Endothelial cell (in vitro differentiated cells): ENCODE data around the gene S100A3. TPM values are rescaled to one million over a fixed set of nuclear protein-coding genes. Genes with fewer than 3 reads are reported as not detected.

Source experiments
- DNase-seq: peaks from one replicate; pipeline ENCODE4 v3.0.0; 2021; ENCODE audit warnings: low spot score
- H3K27ac Mint-ChIP-seq: one replicate; pipeline ENCODE4 v1.8.0; 2021; ENCODE audit warnings: mixed read lengths, inconsistent platforms; ENCODE audit not compliant: unreplicated experiment
- H3K27me3 Mint-ChIP-seq: one replicate; pipeline ENCODE4 v1.8.0; 2021; ENCODE audit warnings: mild to moderate bottlenecking, moderate library complexity, mixed read lengths, inconsistent platforms; ENCODE audit not compliant: unreplicated experiment
- H3K36me3 Mint-ChIP-seq: one replicate; pipeline ENCODE4 v1.8.0; 2021; ENCODE audit warnings: mild to moderate bottlenecking, low read depth, mixed read lengths, inconsistent platforms; ENCODE audit not compliant: unreplicated experiment
- H3K4me1 Mint-ChIP-seq: one replicate; pipeline ENCODE4 v1.8.0; 2021; ENCODE audit warnings: mild to moderate bottlenecking, mixed read lengths, inconsistent platforms; ENCODE audit not compliant: unreplicated experiment
- H3K4me3 Mint-ChIP-seq: one replicate; pipeline ENCODE4 v1.8.0; 2021; ENCODE audit warnings: mild to moderate bottlenecking, mixed read lengths, inconsistent platforms; ENCODE audit not compliant: unreplicated experiment
- H3K9me3 Mint-ChIP-seq: one replicate; pipeline ENCODE4 v1.8.0; 2021; ENCODE audit warnings: mixed read lengths, inconsistent platforms; ENCODE audit not compliant: unreplicated experiment
- total RNA-seq: library from RNA; stranded (reverse); fragmentation: NEBNext Ultra II Directional; extraction: Animal tissue kit (Norgen Biotek cat#: 25700); gene quantifications from one replicate; pipeline ENCODE4 v1.2.1, GENCODE V29; 2021; ENCODE audit not compliant: unreplicated experiment
- TF ChIP-seq, protein P1 (sequence below): fragments of 200-600 bp; sonication (generic); IDR thresholded peaks from one replicate; pipeline ENCODE4 v1.5.0; 2021; ENCODE audit warnings: antibody characterized with exemption; ENCODE audit not compliant: unreplicated experiment

The S100A3 gene
- total RNA-seq, 1 donor from 2014 or later: not detected

DNA sequence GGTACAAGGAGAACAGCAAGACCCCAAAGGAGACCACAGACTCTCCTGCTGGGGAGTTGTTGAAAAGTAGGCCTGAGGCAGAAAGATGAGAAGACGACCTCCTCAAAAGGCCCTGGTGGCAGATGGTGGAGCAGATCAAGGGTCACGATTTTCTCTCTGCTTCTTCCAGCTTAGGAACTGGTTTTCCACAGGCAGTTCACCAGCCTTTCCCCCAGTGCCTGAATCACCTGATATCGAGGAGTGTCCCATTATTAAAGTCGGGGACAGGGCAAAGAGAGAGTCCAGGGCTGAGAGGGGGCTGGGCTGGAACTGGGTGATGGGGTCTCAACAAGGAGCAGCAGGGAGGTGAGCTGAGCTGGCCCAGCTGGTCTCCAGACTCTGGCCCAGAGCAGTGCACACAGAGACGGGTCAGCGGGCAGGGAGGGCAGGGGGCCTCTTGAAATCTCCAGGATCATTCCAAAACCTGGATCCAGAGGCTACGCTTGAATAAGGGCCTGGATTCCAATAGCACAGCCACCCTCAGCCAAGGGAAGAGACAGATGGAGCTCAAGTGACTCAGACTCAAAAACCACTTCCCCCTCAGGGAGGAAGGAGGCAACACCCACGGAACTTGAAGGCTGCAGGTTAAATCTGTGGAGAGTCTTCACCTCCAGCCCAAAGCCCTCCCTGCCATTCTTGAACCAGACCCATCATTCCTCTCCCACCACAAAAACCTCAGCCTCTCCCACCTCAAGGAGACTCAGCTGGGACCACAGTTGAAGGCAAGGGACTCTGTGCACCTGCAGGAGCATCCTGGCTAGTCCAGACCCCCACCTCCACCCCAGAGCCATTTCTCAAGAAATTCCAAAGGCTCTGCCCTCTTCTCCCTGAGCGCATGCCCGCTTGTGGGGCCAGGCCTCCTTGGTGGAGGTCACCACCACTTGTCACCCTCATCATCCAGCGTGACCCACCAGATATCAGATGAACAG lies 8.4 kb downstream of the S100A3 start, which contains the start of gene S100A5:
S100A5 (minus strand) TSS at position 541 of the 968 bp plus-strand sequence. CDS start 743 bp downstream, outside the sequence.
- no peaks in the 10 kb centered on the region for H3K9me3 Mint-ChIP-seq
- peaks cover 22% of the 10 kb centered on the region for H3K4me1 Mint-ChIP-seq
- DNase-seq: no peak
- TF ChIP-seq, protein P1, sequence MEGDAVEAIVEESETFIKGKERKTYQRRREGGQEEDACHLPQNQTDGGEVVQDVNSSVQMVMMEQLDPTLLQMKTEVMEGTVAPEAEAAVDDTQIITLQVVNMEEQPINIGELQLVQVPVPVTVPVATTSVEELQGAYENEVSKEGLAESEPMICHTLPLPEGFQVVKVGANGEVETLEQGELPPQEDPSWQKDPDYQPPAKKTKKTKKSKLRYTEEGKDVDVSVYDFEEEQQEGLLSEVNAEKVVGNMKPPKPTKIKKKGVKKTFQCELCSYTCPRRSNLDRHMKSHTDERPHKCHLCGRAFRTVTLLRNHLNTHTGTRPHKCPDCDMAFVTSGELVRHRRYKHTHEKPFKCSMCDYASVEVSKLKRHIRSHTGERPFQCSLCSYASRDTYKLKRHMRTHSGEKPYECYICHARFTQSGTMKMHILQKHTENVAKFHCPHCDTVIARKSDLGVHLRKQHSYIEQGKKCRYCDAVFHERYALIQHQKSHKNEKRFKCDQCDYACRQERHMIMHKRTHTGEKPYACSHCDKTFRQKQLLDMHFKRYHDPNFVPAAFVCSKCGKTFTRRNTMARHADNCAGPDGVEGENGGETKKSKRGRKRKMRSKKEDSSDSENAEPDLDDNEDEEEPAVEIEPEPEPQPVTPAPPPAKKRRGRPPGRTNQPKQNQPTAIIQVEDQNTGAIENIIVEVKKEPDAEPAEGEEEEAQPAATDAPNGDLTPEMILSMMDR: no peak
- H3K27me3 Mint-ChIP-seq: peaks cover 13% of the 10 kb centered on the region
- H3K27ac Mint-ChIP-seq: no peak within 1 kb of the TSS
- H3K36me3 Mint-ChIP-seq: no peaks in the 10 kb centered on the region
- H3K4me3 Mint-ChIP-seq: no peak within 1 kb of the TSS

DNA sequence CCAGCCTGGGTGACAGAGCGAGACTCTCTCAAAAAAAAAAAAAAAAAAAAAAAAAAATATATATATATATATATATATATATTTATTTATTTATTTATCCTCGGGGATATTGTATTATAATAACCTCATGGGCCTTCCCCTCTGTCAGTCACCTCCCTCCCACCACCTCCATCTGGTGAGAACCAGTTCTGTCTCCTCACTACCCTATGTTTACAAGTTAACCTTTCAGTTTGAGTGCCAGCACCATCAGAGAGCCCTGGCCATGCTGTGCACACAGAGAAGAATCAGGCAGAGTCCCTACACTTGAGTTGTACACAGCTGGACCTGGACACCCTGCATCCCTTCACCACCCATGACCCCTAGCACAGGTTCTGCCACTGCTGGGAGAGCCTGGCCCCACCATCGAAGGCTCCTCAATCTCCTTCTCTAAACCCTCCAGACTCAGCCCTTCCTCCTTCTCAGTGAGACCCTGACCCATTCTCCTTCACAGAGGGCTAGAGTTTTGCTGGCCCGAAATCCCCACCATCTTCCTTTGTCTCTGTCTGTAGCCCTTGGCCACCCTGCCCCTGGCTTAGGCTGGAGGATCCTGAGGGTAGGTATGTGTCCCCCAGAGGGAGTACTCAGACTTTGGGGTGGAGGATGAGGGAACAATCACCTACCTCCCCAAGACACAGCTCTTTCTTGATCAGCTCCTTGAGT lies 9.5 kb downstream of the S100A3 start:
- TF ChIP-seq, protein P1: no peak
- no peaks in the 10 kb centered on the region for H3K36me3 Mint-ChIP-seq
- H3K4me3 Mint-ChIP-seq: no peak overlapping the region
- DNase-seq: no peak
- no peaks in the 10 kb centered on the region for H3K9me3 Mint-ChIP-seq
- no peak overlapping the region for H3K27ac Mint-ChIP-seq
- H3K27me3 Mint-ChIP-seq: peaks cover 11% of the 10 kb centered on the region
- H3K4me1 Mint-ChIP-seq: peaks cover 12% of the 10 kb centered on the region

DNA sequence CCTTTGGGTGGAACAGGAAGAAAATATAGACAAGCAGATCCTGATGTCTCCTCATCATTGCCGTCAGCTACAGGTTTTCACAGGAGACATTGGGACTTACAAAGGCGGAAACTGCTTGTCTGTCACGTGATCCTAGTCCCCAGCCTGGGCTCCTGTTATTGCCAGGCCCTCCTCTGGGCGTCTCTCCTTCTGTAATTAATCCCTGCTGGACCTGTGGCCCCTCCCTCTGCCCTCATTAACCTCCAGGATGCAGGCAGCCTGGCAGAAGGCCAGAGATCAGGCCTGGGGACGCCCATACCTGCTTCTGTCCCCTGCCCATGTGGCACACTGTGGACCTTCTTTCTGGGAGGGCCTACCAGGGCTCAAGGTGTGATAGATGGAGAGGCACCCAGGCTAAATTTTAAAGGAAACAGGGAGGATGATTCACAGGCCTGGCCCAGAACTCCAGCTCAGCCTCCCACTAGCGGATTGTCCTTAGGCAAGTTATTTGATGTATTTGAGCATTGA lies 10.7 kb downstream of the S100A3 start:
- H3K4me1 Mint-ChIP-seq: peaks cover 15% of the 10 kb centered on the region
- DNase-seq: no peak
- TF ChIP-seq, protein P1: no peak
- no peaks in the 10 kb centered on the region for H3K9me3 Mint-ChIP-seq
- H3K36me3 Mint-ChIP-seq: no peaks in the 10 kb centered on the region
- no peak overlapping the region for H3K4me3 Mint-ChIP-seq
- H3K27ac Mint-ChIP-seq: no peak overlapping the region
- peaks cover 14% of the 10 kb centered on the region for H3K27me3 Mint-ChIP-seq

DNA sequence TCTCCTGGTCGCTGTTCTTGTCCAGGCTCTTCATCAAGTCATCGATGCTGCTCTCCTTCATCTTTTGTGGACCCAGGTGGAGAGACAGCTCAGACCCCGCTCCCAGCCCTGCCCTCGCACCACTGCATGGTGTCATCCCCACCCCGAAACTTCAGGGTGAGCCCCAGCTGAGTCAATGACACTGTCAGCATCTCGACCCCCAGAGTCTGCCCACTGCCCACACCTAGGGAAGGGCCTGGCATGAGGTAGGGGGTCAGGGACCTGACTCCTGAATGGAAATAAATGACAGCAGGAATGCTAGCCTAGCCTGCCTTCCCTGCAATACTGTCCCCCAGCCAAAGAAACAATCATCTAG lies 11.7 kb downstream of the S100A3 start:
- Mint-ChIP-seq H3K36me3 (no peaks in the 10 kb centered on the region), H3K9me3 (no peaks in the 10 kb centered on the region), H3K4me3 (no peak overlapping the region), H3K4me1 (peaks cover 23% of the 10 kb centered on the region), H3K27ac (no peak overlapping the region), H3K27me3 (peaks cover 18% of the 10 kb centered on the region)
- TF ChIP-seq, protein P1: no peak
- DNase-seq: no peak
